ENCODE results near the gene PFKFB3.

DNA sequence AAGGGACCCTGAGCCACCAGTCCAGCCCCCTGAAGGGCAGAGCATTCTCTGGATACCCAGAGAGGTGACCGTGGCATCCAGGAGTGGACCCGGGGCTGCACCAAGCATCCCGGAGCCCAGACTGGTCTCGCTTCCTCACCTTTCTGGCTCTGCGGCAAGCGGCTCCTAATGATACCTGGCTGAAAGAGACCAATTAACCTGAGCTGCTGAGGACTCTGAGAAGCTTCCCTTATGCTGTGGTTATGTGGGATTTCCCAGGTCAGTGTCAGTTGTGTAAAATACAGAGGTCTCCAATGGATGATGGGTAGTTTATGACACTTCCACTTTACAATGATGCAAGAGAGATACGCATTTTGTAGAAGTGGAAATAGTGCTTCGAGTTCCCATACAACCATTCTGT is 51.5 kb downstream of the PFKFB3 start:
- no peak for TF ChIP-seq EZH2phosphoT487 (IDR thresholded peaks at IDR 0.05; ENCODE audit: insufficient read depth, low read depth)
- TF ChIP-seq EZH2 (IDR thresholded peaks at IDR 0.05; ENCODE audit: insufficient read depth, poor library complexity, severe bottlenecking) = no peak
